Right lung (tissue), 5 donors: ENCODE measurements around the gene PRRX1. TPM values are rescaled to one million over a fixed set of nuclear protein-coding genes. Genes with fewer than 3 reads are reported as not detected.

Experiments
- DNase-seq, 2 donors: peaks; one replicate each; pipeline ENCODE4 v3.0.0-alpha.2; 2013
- polyA plus RNA-seq, 5 donors: library from polyadenylated mRNA; unstranded; fragments of 120-200 nt; gene quantifications; one replicate each; pipeline versions ENCODE4 v1.2.1 to v1.2.3, GENCODE V29; 2013; ENCODE audit warnings: inconsistent platforms in 1 of 5, low replicate concordance in 1 of 5; ENCODE audit not compliant: insufficient read length in 5 of 5, insufficient read depth in 1 of 5

Gene PRRX1
- polyA plus RNA-seq, 5 donors = 1.5 to 4.7 (median 3.4) TPM

DNA sequence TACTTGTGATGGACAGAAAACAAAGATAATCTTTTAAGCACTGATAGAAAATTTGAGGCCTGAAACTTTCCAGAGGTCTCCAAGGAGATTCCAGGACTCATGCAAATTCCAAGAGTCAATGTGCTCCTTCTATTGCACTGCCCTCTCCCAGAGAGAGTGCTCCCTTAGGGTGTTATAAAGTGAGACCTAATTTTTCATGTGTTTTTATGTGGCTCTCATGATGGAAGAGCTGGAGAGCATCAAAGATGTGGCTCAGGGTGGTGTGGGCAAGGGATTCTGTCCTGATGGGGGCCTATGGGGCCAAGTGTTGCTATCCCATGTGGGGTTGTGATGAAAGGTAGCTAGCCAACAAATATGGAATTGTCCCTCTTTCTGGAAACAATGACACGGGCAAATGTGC lies 101.3 kb downstream of the PRRX1 start:
- DNase-seq = no peak

DNA sequence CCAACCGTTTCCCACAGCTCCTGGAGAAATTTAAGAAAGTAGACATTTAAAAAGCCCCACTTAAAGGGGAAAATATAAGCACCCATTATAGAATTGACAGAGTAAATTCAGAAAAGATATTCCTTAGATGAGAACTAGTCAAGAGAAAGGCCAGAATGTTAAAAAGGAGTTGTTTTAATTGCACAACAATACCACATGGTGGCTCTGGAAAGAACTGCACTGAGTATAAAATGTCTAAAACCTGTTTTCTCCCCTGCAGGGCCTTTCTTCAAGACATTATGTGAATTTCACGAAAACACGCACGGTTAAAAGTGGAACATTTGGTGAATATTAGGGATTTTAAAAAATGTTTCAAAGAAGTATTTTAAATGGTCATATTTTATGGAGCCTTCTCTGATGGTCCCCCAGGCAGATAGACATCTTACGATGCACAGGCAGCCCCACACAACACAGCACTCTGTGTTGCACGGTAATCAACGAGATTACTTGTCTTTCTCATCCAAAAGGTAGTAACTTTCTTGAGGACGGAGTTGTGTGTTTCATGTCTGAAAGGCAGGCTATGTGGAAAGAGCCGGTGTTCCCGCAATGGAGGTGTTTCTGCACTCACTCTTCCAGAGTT lies 101.9 kb downstream of the PRRX1 start:
- DNase-seq = no peak

DNA sequence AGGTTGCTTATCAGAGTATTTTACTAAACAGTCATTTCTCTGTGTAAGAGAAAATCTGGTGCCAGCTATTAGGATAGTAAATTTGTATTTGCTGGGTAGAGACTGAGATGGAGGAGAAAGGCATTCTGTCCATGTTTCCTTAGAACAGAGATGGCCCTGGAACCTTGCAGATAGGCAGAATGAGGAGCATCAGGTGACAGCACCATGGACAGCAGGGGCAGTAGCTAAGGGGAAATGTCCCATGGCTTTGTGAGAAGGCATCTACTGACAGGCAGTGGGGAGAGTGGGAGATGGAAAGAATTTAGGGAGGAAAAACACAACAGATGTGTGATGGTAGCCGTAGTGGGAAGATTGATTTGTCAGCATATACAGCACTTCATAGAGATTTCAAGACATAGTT lies 105.0 kb downstream of the PRRX1 start:
- no peak for DNase-seq

DNA sequence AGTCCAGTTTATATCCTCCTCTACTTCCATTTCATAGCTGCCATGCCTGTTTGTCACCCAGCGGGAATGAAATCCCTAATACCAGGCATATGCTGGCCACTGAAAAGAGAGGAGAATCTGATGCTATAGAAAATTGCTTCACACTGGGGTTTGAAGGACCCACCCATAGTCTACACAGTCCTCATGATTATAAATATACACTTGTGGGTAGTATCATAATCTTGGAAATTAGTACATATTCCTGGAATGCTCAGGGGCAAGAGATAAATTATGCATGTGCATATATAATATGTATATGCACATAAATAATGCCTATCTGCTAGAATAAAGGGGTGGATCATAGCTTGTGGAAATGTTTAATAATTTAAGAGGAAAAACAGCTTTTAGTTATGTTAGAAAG lies 105.8 kb downstream of the PRRX1 start:
- no peak for DNase-seq

DNA sequence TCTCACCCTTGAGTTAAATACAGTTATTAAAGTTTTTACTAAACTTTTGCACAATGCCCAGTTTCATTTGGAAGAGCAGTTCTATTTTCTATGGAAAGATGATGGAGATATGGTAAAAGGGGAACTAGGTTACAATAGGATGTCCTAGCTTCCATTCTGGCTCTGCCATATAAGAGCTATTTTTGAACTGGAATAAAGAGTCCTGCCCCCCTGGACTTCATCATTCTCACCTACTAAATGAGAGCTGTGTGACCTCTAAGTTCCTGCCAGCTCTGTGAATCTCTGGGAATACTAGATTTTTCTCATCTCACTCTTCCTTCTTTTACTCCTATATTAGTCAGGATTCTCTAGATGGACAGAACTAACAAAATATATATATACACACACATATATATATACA lies 106.3 kb downstream of the PRRX1 start:
- DNase-seq = no peak

DNA sequence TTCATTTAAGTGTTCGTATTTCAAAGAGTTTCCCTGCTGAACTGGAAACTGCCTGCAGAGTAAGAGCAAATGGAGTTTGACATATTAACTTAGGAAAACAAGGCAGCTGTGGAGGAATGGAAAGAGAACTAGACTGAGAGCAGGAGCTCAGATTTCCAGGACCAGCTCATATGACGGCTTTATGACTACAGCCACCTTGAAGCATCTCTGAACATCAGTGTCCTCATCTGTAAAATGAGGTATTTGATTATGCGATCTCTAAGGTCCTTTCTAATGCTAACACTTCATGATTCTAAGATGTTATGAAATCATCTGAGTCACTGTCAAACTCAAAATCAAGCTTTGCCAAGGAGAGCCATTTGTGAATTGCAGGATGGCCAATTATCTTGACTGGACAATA lies 112.3 kb downstream of the PRRX1 start:
- DNase-seq = peak in 1 of 2 donors; percentile 5

DNA sequence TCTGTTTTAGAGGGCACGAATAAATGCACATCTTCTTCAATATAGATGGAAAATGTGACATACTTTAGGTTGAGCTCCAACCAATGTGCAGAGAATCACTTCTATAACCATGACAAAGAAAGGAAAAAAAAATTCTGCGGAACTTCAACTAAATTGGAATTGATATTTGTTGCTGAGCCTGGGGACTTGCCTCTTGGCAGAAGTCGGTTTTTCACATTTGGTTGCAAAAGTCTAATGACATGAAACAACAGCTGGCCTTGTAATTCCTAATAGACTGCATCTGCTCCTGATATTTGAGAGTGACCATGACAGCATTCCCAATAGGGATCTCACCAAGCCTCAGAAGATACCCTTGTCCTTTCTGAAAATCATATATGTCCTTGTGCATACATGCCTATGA lies 112.8 kb downstream of the PRRX1 start:
- DNase-seq = peak; percentile 27 to 40

Other genes with a start within 250 kb of the PRRX1 start
- gene GORAB, start 132.0 kb upstream of the PRRX1 start, polyA plus RNA-seq = 10 to 100 TPM; 17.8 to 30.9 (median 25.8) TPM